ENCODE measurements around the gene ATE1. TPM values are rescaled to one million over a fixed set of nuclear protein-coding genes. Genes with fewer than 3 reads are reported as not detected.

Gene ATE1
- total and polyA plus RNA-seq, 2 donors (not counting 1 experiment from before 2014, with no cell fraction given), result 19.3 to 28.1 TPM

DNA sequence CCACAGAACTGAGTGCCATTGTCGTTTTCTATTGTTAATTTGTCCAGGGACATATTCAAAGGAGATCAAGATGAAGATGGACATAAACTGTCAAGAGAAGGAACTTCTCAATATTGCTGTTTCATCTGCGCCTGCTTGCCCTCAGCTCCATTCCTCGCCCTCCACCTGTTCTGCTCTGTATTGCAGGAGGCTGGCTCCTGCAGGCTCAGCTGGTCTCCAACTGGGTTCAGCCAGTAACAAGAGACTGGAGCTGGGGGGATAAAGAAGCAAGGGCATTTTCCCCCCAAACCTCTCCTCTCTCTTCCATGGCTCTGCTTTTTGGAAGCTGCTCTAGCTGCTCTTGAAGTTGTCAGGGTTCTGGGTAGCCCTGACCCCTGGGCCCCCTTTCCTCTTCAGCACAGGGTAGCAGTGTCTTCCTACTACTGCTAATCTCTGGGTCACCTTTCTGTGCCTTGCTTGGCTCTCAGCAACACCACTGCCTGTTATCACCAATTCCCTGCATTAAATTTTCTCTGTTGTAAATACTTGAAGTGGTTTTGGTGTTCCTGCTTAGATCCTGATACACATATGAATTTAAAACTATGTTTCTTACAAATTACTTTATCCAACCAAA lies 180.6 kb downstream of the ATE1 start:
- Histone ChIP-seq H4K20me1 (ENCODE audit: control insufficient read depth, extremely low read depth, insufficient read depth, low read length) (no peaks in the 10 kb centered on the region), H3K9me3 (ENCODE audit: control insufficient read depth, insufficient read depth, low read depth, low read length) (no peaks in the 10 kb centered on the region), H3K27me3 (ENCODE audit: control insufficient read depth, insufficient read depth, low read length) (no peaks in the 10 kb centered on the region), H3K79me2 (ENCODE audit: control insufficient read depth, insufficient read depth, low read length) (no peaks in the 10 kb centered on the region), H3K27ac (ENCODE audit: insufficient read depth, low read length) (no peak overlapping the region), H3K36me3 (ENCODE audit: control insufficient read depth, insufficient read depth, low read length) (no peaks in the 10 kb centered on the region), H2AFZ (ENCODE audit: low read length) (no peak overlapping the region), H3K4me3 (replicated peaks in 1 of 4; ENCODE audit: control extremely low read depth in 1 of 4, insufficient read depth in 1 of 4, low read depth in 3 of 4, low read length in 4 of 4) (no peak overlapping the region), H3K4me1 (ENCODE audit: control insufficient read depth, extremely low read depth, insufficient read depth, low read length) (no peaks in the 10 kb centered on the region), H3K9ac (ENCODE audit: insufficient read depth, low read length) (no peak overlapping the region), H3K4me2 (ENCODE audit: extremely low read depth, insufficient read depth, low read length) (no peak overlapping the region)
- TF ChIP-seq, protein P1, sequence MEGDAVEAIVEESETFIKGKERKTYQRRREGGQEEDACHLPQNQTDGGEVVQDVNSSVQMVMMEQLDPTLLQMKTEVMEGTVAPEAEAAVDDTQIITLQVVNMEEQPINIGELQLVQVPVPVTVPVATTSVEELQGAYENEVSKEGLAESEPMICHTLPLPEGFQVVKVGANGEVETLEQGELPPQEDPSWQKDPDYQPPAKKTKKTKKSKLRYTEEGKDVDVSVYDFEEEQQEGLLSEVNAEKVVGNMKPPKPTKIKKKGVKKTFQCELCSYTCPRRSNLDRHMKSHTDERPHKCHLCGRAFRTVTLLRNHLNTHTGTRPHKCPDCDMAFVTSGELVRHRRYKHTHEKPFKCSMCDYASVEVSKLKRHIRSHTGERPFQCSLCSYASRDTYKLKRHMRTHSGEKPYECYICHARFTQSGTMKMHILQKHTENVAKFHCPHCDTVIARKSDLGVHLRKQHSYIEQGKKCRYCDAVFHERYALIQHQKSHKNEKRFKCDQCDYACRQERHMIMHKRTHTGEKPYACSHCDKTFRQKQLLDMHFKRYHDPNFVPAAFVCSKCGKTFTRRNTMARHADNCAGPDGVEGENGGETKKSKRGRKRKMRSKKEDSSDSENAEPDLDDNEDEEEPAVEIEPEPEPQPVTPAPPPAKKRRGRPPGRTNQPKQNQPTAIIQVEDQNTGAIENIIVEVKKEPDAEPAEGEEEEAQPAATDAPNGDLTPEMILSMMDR (conservative IDR thresholded peaks at IDR 0.05 in 1 of 2, IDR thresholded peaks at IDR 0.05 in 1 of 2; ENCODE audit: low read depth in 1 of 2, low read length in 2 of 2), result no peak
- TF ChIP-seq EZH2 (IDR thresholded peaks at IDR 0.05; ENCODE audit: low read length, missing control alignments), result no peak
- DNase-seq (ENCODE audit: low read depth in 2 of 2), result no peak

DNA sequence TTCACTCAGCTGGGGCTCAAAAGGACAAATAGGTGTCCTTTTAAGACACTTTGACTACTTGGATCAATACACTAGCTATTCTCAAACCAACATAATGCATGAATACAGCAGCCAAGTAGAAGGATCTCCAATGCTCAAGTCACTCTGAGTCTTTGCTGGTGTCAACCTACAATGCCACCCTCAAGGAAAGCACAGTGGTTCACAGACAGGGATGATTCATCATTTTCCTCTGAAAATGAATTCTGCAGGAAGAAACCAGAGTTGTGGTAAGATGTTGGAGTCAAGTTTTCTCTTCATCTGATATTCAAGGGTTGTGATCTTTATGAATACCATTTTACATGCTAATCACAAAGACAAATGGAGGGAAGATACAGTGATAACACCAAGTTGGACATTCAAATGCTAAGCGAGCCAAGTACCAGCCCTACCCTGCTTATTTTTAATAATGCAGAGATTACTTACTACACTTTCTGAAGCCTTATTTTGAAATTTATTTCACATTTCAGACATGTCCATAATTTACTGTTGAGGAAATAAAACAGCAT lies 186.5 kb downstream of the ATE1 start:
- TF ChIP-seq EZH2 (IDR thresholded peaks at IDR 0.05; ENCODE audit: low read length, missing control alignments), result no peak
- TF ChIP-seq, protein P1 (conservative IDR thresholded peaks at IDR 0.05 in 1 of 2, IDR thresholded peaks at IDR 0.05 in 1 of 2; ENCODE audit: low read depth in 1 of 2, low read length in 2 of 2), result no peak
- Histone ChIP-seq H3K9ac (ENCODE audit: insufficient read depth, low read length) (no peak overlapping the region), H3K27ac (ENCODE audit: insufficient read depth, low read length) (no peak overlapping the region), H3K36me3 (ENCODE audit: control insufficient read depth, insufficient read depth, low read length) (no peaks in the 10 kb centered on the region), H3K4me3 (replicated peaks in 1 of 4; ENCODE audit: control extremely low read depth in 1 of 4, insufficient read depth in 1 of 4, low read depth in 3 of 4, low read length in 4 of 4) (no peak overlapping the region), H3K27me3 (ENCODE audit: control insufficient read depth, insufficient read depth, low read length) (no peaks in the 10 kb centered on the region), H3K79me2 (ENCODE audit: control insufficient read depth, insufficient read depth, low read length) (no peaks in the 10 kb centered on the region), H3K4me1 (ENCODE audit: control insufficient read depth, extremely low read depth, insufficient read depth, low read length) (no peaks in the 10 kb centered on the region), H2AFZ (ENCODE audit: low read length) (no peak overlapping the region), H3K9me3 (ENCODE audit: control insufficient read depth, insufficient read depth, low read depth, low read length) (no peaks in the 10 kb centered on the region), H3K4me2 (ENCODE audit: extremely low read depth, insufficient read depth, low read length) (no peak overlapping the region), H4K20me1 (ENCODE audit: control insufficient read depth, extremely low read depth, insufficient read depth, low read length) (no peaks in the 10 kb centered on the region)
- peak in 1 of 2 donors; percentile 21 for DNase-seq (ENCODE audit: low read depth in 2 of 2)

DNA sequence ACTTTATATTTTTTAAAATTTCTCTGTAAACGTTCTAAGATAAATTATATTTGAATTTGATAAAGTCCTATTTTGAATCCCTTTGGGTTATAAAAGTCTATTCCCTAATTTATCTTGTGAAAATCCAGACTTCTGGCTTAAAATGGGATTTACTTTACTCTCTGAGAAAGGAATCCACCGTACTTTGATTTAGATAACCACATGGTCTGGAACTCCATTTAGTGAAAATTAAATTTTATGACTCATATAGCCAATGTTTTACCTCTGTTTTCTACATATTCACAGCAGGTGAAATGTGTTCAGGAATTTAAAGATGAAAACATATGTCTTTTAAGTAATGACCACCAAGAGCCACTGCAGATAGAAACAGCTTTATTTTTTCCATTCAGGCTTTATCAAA lies 187.8 kb downstream of the ATE1 start:
- H3K27me3 ChIP-seq (ENCODE audit: control insufficient read depth, insufficient read depth, low read length), result no peaks in the 10 kb centered on the region
- no peak overlapping the region for H3K4me3 ChIP-seq (replicated peaks in 1 of 4; ENCODE audit: control extremely low read depth in 1 of 4, insufficient read depth in 1 of 4, low read depth in 3 of 4, low read length in 4 of 4)
- H3K36me3 ChIP-seq (ENCODE audit: control insufficient read depth, insufficient read depth, low read length), result no peaks in the 10 kb centered on the region
- H3K27ac ChIP-seq (ENCODE audit: insufficient read depth, low read length), result no peak overlapping the region
- H3K9me3 ChIP-seq (ENCODE audit: control insufficient read depth, insufficient read depth, low read depth, low read length), result no peaks in the 10 kb centered on the region
- H3K4me2 ChIP-seq (ENCODE audit: extremely low read depth, insufficient read depth, low read length), result no peak overlapping the region
- no peak for DNase-seq (ENCODE audit: low read depth in 2 of 2)
- no peak for TF ChIP-seq EZH2 (IDR thresholded peaks at IDR 0.05; ENCODE audit: low read length, missing control alignments)
- TF ChIP-seq, protein P1 (conservative IDR thresholded peaks at IDR 0.05 in 1 of 2, IDR thresholded peaks at IDR 0.05 in 1 of 2; ENCODE audit: low read depth in 1 of 2, low read length in 2 of 2), result no peak
- no peaks in the 10 kb centered on the region for H3K4me1 ChIP-seq (ENCODE audit: control insufficient read depth, extremely low read depth, insufficient read depth, low read length)
- no peak overlapping the region for H3K9ac ChIP-seq (ENCODE audit: insufficient read depth, low read length)
- no peak overlapping the region for H2AFZ ChIP-seq (ENCODE audit: low read length)
- no peaks in the 10 kb centered on the region for H4K20me1 ChIP-seq (ENCODE audit: control insufficient read depth, extremely low read depth, insufficient read depth, low read length)
- no peaks in the 10 kb centered on the region for H3K79me2 ChIP-seq (ENCODE audit: control insufficient read depth, insufficient read depth, low read length)

Data from fibroblast of lung (primary cell).